IMR-90 (cell line): ENCODE measurements around the gene SRRM3. TPM values are rescaled to one million over a fixed set of nuclear protein-coding genes. Genes with fewer than 3 reads are reported as not detected.

ENCODE experiments used
- ATAC-seq: fragments of 200-7000 bp; cut with Tn5 transposase; 2 replicates; pipeline ENCODE4 v1.9.1; 2020; ENCODE audit warnings: low read depth, mild to moderate bottlenecking, moderate library complexity
- BruUV-seq: library from RNA; stranded (reverse); fragments of 400-500 nt; replicated peaks from 2 replicates; lab custom pipeline; 2021; lab: Mats Ljungman, UMichigan
- CTCF ChIA-PET: fragments of 300-600 bp; formaldehyde crosslinking; extraction: SDS; loops from one replicate; lab custom pipeline; 2021; ENCODE audit warnings: antibody characterized with exemption; lab: Yijun Ruan, JAX
- POLR2A ChIA-PET: fragments of 300-600 bp; sonication (Branson Sonifier 250); formaldehyde crosslinking; loops from one replicate; lab custom pipeline; 2022; ENCODE audit warnings: antibody characterized with exemption; ENCODE audit not compliant: unreplicated experiment; lab: Charles Lee
- DNase-seq: peaks from one replicate; pipeline ENCODE4 v3.0.0; 2013
- H2AFZ ChIP-seq: replicated peaks from 2 replicates; pipeline ENCODE3; 2013; ENCODE audit warnings: low read length, mild to moderate bottlenecking; ENCODE audit not compliant: poor library complexity
- H2AK5ac ChIP-seq: 2 replicates; pipeline ENCODE4 v1.6.1; 2013; ENCODE audit warnings: low read depth, low read length, inconsistent platforms
- H2AK9ac ChIP-seq: replicated peaks from 2 replicates; pipeline ENCODE3; 2013; ENCODE audit warnings: mild to moderate bottlenecking, low read depth, low read length, moderate library complexity; ENCODE audit not compliant: poor library complexity
- H2BK120ac ChIP-seq: 2 replicates; pipeline ENCODE4 v1.6.1; 2013; ENCODE audit warnings: low read depth, low read length, inconsistent platforms
- H2BK15ac ChIP-seq: 3 replicates; pipeline ENCODE4 v1.6.1; 2013; ENCODE audit warnings: low read depth, low read length, inconsistent platforms
- H2BK20ac ChIP-seq: 2 replicates; pipeline ENCODE4 v1.6.1; 2013; ENCODE audit warnings: low read depth, mild to moderate bottlenecking, inconsistent platforms, low read length, moderate library complexity
- H2BK5ac ChIP-seq: 2 replicates; pipeline ENCODE4 v1.6.1; 2013; ENCODE audit warnings: mild to moderate bottlenecking, low read depth, low read length, inconsistent platforms; ENCODE audit not compliant: poor library complexity, severe bottlenecking
- H3K14ac ChIP-seq: replicated peaks from 2 replicates; pipeline ENCODE4 v1.6.1; 2013; ENCODE audit warnings: low read depth, low read length, inconsistent platforms
- H3K18ac ChIP-seq: 2 replicates; pipeline ENCODE4 v1.6.1; 2013; ENCODE audit warnings: low read depth, low read length, control low read depth
- H3K23ac ChIP-seq: 2 replicates; pipeline ENCODE4 v1.6.1; 2013; ENCODE audit warnings: low read depth, low read length, inconsistent platforms
- H3K27ac ChIP-seq: 2 replicates; pipeline ENCODE4 v1.5.1; 2013; ENCODE audit warnings: mild to moderate bottlenecking, control low read depth, low read length; ENCODE audit not compliant: insufficient read depth
- H3K27me3 ChIP-seq: 2 replicates; pipeline ENCODE4 v1.6.1; 2013; ENCODE audit warnings: low read length; ENCODE audit not compliant: control insufficient read depth, insufficient read depth
- H3K36me3 ChIP-seq: 2 replicates; pipeline ENCODE4 v1.6.1; 2013; ENCODE audit warnings: low read length, mixed read lengths; ENCODE audit not compliant: control insufficient read depth, insufficient read depth
- H3K4ac ChIP-seq: 2 replicates; pipeline ENCODE4 v1.6.1; 2013; ENCODE audit warnings: low read depth, low read length, inconsistent platforms
- H3K4me1 ChIP-seq: 2 replicates; pipeline ENCODE4 v1.6.1; 2013; ENCODE audit warnings: low read length, mixed read lengths; ENCODE audit not compliant: control insufficient read depth, insufficient read depth
- H3K4me2 ChIP-seq: 2 replicates; pipeline ENCODE4 v1.6.1; 2013; ENCODE audit warnings: low read depth, mild to moderate bottlenecking, control low read depth, low read length, moderate library complexity
- H3K4me3 ChIP-seq: 2 replicates; pipeline ENCODE4 v1.5.1; 2013; ENCODE audit warnings: low read depth, mild to moderate bottlenecking, control low read depth, low read length, moderate library complexity; ENCODE audit not compliant: insufficient read depth
- H3K56ac ChIP-seq: 2 replicates; pipeline ENCODE4 v1.6.1; 2013; ENCODE audit warnings: low read length, inconsistent platforms; ENCODE audit not compliant: insufficient read depth; ENCODE audit errors: extremely low read depth
- H3K79me1 ChIP-seq, 2 experiments: 2 replicates each; pipeline ENCODE4 v1.6.1; 2013; ENCODE audit warnings: low read length in 2 of 2, inconsistent platforms in 1 of 2, low read depth in 1 of 2
- H3K9ac ChIP-seq: 2 replicates; pipeline ENCODE4 v1.6.1; 2013; ENCODE audit warnings: low read depth, low read length, control low read depth
- H3K9me1 ChIP-seq: 2 replicates; pipeline ENCODE4 v1.6.1; 2013; ENCODE audit warnings: low read length, inconsistent platforms; ENCODE audit not compliant: insufficient read depth
- H3K9me3 ChIP-seq: 2 replicates; pipeline ENCODE4 v1.6.1; 2013; ENCODE audit warnings: low read length; ENCODE audit not compliant: control insufficient read depth, insufficient read depth
- H4K20me1 ChIP-seq: 2 replicates; pipeline ENCODE4 v1.6.1; 2013; ENCODE audit warnings: low read length, inconsistent platforms; ENCODE audit not compliant: insufficient read depth
- H4K5ac ChIP-seq: 2 replicates; pipeline ENCODE4 v1.6.1; 2013; ENCODE audit warnings: mild to moderate bottlenecking, low read depth, low read length, control low read depth
- H4K8ac ChIP-seq, 2 experiments: 2 replicates each; pipeline ENCODE4 v1.6.1; 2013; ENCODE audit warnings: low read depth in 2 of 2, low read length in 2 of 2, control low read depth in 1 of 2, inconsistent platforms in 1 of 2
- H4K91ac ChIP-seq: 2 replicates; pipeline ENCODE4 v1.6.1; 2013; ENCODE audit warnings: low read depth, low read length, inconsistent platforms; ENCODE audit not compliant: insufficient read depth
- BHLHE40 ChIP-seq: fragments of 150-350 bp; IDR thresholded peaks from 2 replicates; pipeline ENCODE4 v1.6.1; 2016; ENCODE audit warnings: mild to moderate bottlenecking, low read depth, low read length
- CHD1 ChIP-seq: IDR thresholded peaks from 2 replicates; pipeline ENCODE4 v1.6.1; 2012; ENCODE audit warnings: low read depth, low read length, improper control_type of control experiment
- FOS ChIP-seq: fragments of 150-350 bp; IDR thresholded peaks from 2 replicates; pipeline ENCODE4 v1.6.1; 2016; ENCODE audit warnings: low read depth, low read length
- MAZ ChIP-seq: IDR thresholded peaks from 2 replicates; pipeline ENCODE4 v1.6.1; 2012; ENCODE audit warnings: low read depth, mild to moderate bottlenecking, low read length, improper control_type of control experiment, moderate library complexity, borderline replicate concordance
- MXI1 ChIP-seq: IDR thresholded peaks from 2 replicates; pipeline ENCODE4 v1.6.1; 2012; ENCODE audit warnings: low read depth, mild to moderate bottlenecking, low read length, moderate library complexity, borderline replicate concordance
- NFE2L2 ChIP-seq: fragments of 150-350 bp; IDR thresholded peaks from 2 replicates; pipeline ENCODE4 v1.6.1; 2016; ENCODE audit warnings: low read depth, mild to moderate bottlenecking, low read length
- POLR2A ChIP-seq: IDR thresholded peaks from 2 replicates; pipeline ENCODE4 v1.6.1; 2012; ENCODE audit warnings: mild to moderate bottlenecking, low read depth, low read length
- RAD21 ChIP-seq: IDR thresholded peaks from 2 replicates; pipeline ENCODE4 v1.6.1; 2012; ENCODE audit warnings: low read length, improper control_type of control experiment
- SMC3 ChIP-seq: fragments of 150-350 bp; IDR thresholded peaks from 2 replicates; pipeline ENCODE4 v1.6.1; 2016; ENCODE audit warnings: low read depth, mild to moderate bottlenecking, antibody characterized with exemption, low read length, moderate library complexity
- WGBS, 2 experiments: methylation state at CpG; one replicate each; pipeline versions ENCODE4 v1.1.5 to v1.1.7; 2013; ENCODE audit warnings: missing lambda C conversion rate in 2 of 2; ENCODE audit not compliant: insufficient read length in 1 of 2; ENCODE audit errors: extremely low coverage in 2 of 2; 5-methylcytosine and 5-hydroxymethylcytosine counted together
- dilution Hi-C: fragments of 300-500 bp; cut with HindIII; formaldehyde crosslinking; loops from one replicate; pipeline ENCODE4 v1.14.3; 2018; ENCODE audit warnings: low sequenced_read_pairs; ENCODE audit not compliant: unreplicated experiment
- in situ Hi-C: fragments of 300-500 bp; cut with MboI; formaldehyde crosslinking; loops from 3 replicates; pipeline ENCODE4 v1.14.3; 2019; ENCODE audit warnings: low sequenced_read_pairs, inconsistent platforms, mixed read lengths
- intact Hi-C: fragments of 100-400 bp; cut with micrococcal nuclease; formaldehyde crosslinking; loops from 2 replicates; pipeline ENCODE4 v1.10.0; 2022
- polyA plus RNA-seq, 3 experiments: library from polyadenylated mRNA; depleted of rRNA; stranded (reverse); fragments of >200 nt; gene quantifications; 2 replicates each; pipeline ENCODE4 v1.2.3, GENCODE V29; 2012; ENCODE audit warnings: low replicate concordance in 1 of 3
- total RNA-seq: library from RNA; depleted of rRNA; stranded (reverse); fragments of >200 nt; gene quantifications from 2 replicates; pipeline ENCODE4 v1.2.3, GENCODE V29; 2012
- TF ChIP-seq, protein P1 (sequence below): fragments of 150-350 bp; IDR thresholded peaks from 2 replicates; pipeline ENCODE4 v1.6.1; 2016; ENCODE audit warnings: low read depth, mild to moderate bottlenecking, low read length, moderate library complexity, borderline replicate concordance
- TF ChIP-seq, protein P2 (sequence below): conservative IDR thresholded peaks from 2 replicates; pipeline ENCODE4 v1.5.1; 2012; ENCODE audit warnings: mild to moderate bottlenecking, low read depth, low read length, improper control_type of control experiment

The SRRM3 gene
- total and polyA plus RNA-seq, 2 of the 4 experiments (the other 2 are of a cell fraction) = 0.18 to 2.5 TPM

DNA sequence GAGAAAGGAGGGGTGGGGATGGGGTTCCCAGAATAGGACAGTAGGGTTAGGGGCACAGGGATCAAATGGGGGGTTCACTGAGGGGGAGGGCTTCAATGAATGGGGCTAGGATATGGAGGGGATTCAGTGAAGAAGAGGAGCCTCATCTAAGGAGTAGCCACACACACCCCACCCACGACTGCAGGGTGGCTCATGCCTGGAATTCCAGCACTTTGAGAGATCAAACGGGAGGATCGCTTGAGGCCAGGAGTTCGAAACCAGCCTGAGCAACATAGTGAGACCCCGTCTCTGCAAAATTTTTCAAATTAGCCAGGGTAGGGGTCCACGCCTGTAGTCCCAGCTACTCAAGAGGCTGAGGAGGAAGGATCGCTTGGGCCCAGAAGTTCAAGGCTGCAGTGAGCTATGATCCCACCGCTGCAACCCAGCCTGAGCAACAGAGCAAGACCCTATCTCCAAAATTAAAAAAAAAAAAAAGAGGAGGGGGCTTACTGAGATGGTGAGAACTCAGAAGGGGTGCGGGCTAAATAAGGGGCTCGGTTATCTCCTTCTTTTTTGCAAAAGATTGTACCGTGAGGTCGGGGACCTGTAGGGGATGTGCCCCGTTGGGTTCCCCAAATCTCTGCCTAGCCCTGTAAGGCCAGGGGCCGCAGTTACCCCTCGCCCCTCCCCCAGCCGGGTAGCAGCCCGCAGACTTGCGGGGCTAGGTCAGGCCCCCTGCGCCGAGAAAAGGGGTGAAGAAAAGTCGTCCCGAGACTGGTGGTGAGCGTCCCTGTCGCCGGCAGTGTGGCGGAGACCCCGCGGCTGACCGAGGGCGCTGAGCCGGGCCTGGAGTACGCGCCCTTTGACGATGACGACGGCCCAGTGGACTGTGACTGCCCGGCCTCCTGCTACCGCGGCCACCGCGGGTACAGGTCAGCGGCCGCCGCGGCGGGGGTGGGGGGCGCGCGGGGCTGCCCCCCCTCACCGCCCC is 57.7 kb downstream of the SRRM3 start (continued):
- no peak for TF ChIP-seq MXI1
- no peak for TF ChIP-seq FOS

DNA sequence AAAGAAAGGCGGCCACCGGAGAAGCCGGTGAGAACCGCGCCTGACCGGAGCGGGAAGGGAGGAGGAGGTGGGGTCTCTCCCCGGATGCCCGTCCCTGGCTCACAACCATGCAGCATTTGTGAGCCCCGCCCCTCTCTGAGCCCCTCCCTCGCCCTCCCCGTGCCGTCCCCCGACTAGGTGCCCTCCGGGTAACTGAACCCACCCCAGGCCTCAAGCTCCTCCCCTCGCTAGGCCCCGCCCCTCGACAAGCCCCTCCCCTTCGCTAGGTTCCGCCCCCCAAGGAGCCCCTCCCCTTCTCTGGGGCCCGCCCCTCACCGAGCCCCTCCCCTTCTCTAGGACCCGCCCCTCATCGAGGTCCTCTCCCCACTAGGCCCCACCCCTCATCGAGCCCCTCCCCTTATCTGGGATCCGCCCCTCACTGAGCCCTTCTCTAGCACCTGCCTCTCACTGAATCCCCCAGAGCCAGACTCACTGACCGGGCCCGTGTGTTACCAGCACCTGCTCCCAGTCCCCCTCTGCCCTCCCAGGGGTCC is 58.5 kb downstream of the SRRM3 start:
- Histone ChIP-seq H2AK5ac (no peak overlapping the region), H3K14ac (no peak overlapping the region), H4K91ac (no peak overlapping the region), H3K4ac (no peak overlapping the region), H2BK5ac (no peak overlapping the region), H3K18ac (no peak overlapping the region), H4K8ac (no peak overlapping the region), H2BK20ac (no peak overlapping the region), H2BK120ac (no peak overlapping the region), H3K9ac (no peak overlapping the region), H3K27me3 (peaks cover 26% of the 10 kb centered on the region), H2AK9ac (peak overlapping the region; percentile 16), H4K5ac (no peak overlapping the region), H3K9me1 (no peaks in the 10 kb centered on the region), H3K27ac (no peak overlapping the region), H4K20me1 (no peaks in the 10 kb centered on the region), H3K79me1 (no peaks in the 10 kb centered on the region), H3K9me3 (no peaks in the 10 kb centered on the region), H3K4me1 (no peaks in the 10 kb centered on the region), H3K4me2 (peak overlapping the region; percentile 13; the same call in 1 of the 2 replicates), H3K56ac (no peak overlapping the region), H2BK15ac (no peak overlapping the region), H2AFZ (peak overlapping the region; percentile 51), H3K23ac (no peak overlapping the region), H3K36me3 (no peaks in the 10 kb centered on the region), H3K4me3 (no peak overlapping the region)
- in situ Hi-C loops = no loop called here
- intact Hi-C loops = no loop called here
- ChIA-PET CTCF (no interaction called here), POLR2A (no interaction called here)
- DNase-seq (no peak), ATAC-seq (peak; percentile 65)
- 0% methylated on average over 4 of the region's 28 CpGs; no CpG with 5 or more reads in 1 of the 2 experiments for WGBS, 2 experiments
- dilution Hi-C loops = no loop called here
- BruUV-seq = no TSS peak
- TF ChIP-seq POLR2A (no peak), NFE2L2 (no peak), MAZ (no peak), SMC3 (no peak), MXI1 (no peak), RAD21 (no peak), BHLHE40 (no peak), CHD1 (no peak)
- TF ChIP-seq, protein P1, sequence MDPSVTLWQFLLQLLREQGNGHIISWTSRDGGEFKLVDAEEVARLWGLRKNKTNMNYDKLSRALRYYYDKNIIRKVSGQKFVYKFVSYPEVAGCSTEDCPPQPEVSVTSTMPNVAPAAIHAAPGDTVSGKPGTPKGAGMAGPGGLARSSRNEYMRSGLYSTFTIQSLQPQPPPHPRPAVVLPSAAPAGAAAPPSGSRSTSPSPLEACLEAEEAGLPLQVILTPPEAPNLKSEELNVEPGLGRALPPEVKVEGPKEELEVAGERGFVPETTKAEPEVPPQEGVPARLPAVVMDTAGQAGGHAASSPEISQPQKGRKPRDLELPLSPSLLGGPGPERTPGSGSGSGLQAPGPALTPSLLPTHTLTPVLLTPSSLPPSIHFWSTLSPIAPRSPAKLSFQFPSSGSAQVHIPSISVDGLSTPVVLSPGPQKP = no peak
- TF ChIP-seq, protein P2, sequence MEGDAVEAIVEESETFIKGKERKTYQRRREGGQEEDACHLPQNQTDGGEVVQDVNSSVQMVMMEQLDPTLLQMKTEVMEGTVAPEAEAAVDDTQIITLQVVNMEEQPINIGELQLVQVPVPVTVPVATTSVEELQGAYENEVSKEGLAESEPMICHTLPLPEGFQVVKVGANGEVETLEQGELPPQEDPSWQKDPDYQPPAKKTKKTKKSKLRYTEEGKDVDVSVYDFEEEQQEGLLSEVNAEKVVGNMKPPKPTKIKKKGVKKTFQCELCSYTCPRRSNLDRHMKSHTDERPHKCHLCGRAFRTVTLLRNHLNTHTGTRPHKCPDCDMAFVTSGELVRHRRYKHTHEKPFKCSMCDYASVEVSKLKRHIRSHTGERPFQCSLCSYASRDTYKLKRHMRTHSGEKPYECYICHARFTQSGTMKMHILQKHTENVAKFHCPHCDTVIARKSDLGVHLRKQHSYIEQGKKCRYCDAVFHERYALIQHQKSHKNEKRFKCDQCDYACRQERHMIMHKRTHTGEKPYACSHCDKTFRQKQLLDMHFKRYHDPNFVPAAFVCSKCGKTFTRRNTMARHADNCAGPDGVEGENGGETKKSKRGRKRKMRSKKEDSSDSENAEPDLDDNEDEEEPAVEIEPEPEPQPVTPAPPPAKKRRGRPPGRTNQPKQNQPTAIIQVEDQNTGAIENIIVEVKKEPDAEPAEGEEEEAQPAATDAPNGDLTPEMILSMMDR = no peak
